Osteoblast (primary cell): ENCODE data around the gene TMC3. TPM values are rescaled to one million over a fixed set of nuclear protein-coding genes. Genes with fewer than 3 reads are reported as not detected.

Experiments used
- DNase-seq: peaks from one replicate; pipeline ENCODE4 v3.0.0; 2011; ENCODE audit warnings: low spot score, mixed read lengths; ENCODE audit not compliant: insufficient read length; ENCODE audit errors: missing footprints
- H2AFZ ChIP-seq: 2 replicates; pipeline ENCODE4 v1.6.0; 2011; ENCODE audit warnings: mild to moderate bottlenecking, low read length
- H3K27ac ChIP-seq: 2 replicates; pipeline ENCODE4 v1.5.1; 2011; ENCODE audit warnings: mild to moderate bottlenecking, low read depth, low read length, moderate library complexity
- H3K27me3 ChIP-seq: 2 replicates; pipeline ENCODE4 v1.6.0; 2012; ENCODE audit warnings: mild to moderate bottlenecking, control low read depth, inconsistent platforms, low read length, moderate library complexity; ENCODE audit not compliant: insufficient read depth
- H3K36me3 ChIP-seq: 2 replicates; pipeline ENCODE4 v1.5.1; 2011; ENCODE audit warnings: mild to moderate bottlenecking, low read length, control low read depth, moderate library complexity; ENCODE audit not compliant: insufficient read depth
- H3K4me1 ChIP-seq: 2 replicates; pipeline ENCODE4 v1.5.1; 2011; ENCODE audit warnings: mild to moderate bottlenecking, low read length, control low read depth, moderate library complexity; ENCODE audit not compliant: insufficient read depth
- H3K4me2 ChIP-seq: 2 replicates; pipeline ENCODE4 v1.6.0; 2011; ENCODE audit warnings: mild to moderate bottlenecking, low read length; ENCODE audit not compliant: insufficient read depth
- H3K4me3 ChIP-seq: fragments of 200-600 bp; sonication (generic); 3 replicates; pipeline ENCODE4 v1.5.1; 2012; ENCODE audit warnings: mild to moderate bottlenecking, low read length, inconsistent platforms; ENCODE audit not compliant: insufficient read depth
- H3K79me2 ChIP-seq: 2 replicates; pipeline ENCODE4 v1.6.0; 2012; ENCODE audit warnings: mild to moderate bottlenecking, low read length, control low read depth, inconsistent platforms; ENCODE audit not compliant: insufficient read depth
- H3K9me3 ChIP-seq: 2 replicates; pipeline ENCODE4 v1.5.1; 2011; ENCODE audit warnings: low read depth, low read length, control low read depth
- H4K20me1 ChIP-seq: 2 replicates; pipeline ENCODE4 v1.6.0; 2012; ENCODE audit warnings: mild to moderate bottlenecking, low read length, control low read depth; ENCODE audit not compliant: insufficient read depth
- CTCF ChIP-seq: IDR thresholded peaks from 2 replicates; pipeline ENCODE4 v1.5.1; 2011; ENCODE audit warnings: mild to moderate bottlenecking, low read depth, low read length, moderate library complexity; ENCODE audit errors: extremely low read depth
- total RNA-seq: library from RNA; depleted of rRNA; stranded (reverse); fragments of >200 nt; gene quantifications from 2 replicates; pipeline ENCODE4 v1.2.3, GENCODE V29; 2012

Gene TMC3
- total RNA-seq, 1 donor, result not detected

GRCh38 chr15:81289910-81290309 lies 84.1 kb downstream of the TMC3 start:
- Histone ChIP-seq H3K27ac (no peak overlapping the region), H3K79me2 (no peaks in the 10 kb centered on the region), H3K4me1 (no peaks in the 10 kb centered on the region), H3K4me2 (no peak overlapping the region), H3K27me3 (no peaks in the 10 kb centered on the region), H3K36me3 (no peaks in the 10 kb centered on the region), H3K4me3 (no peak overlapping the region), H4K20me1 (no peaks in the 10 kb centered on the region), H2AFZ (no peak overlapping the region), H3K9me3 (no peaks in the 10 kb centered on the region)
- DNase-seq, result no peak
- no peak for TF ChIP-seq CTCF

DNA sequence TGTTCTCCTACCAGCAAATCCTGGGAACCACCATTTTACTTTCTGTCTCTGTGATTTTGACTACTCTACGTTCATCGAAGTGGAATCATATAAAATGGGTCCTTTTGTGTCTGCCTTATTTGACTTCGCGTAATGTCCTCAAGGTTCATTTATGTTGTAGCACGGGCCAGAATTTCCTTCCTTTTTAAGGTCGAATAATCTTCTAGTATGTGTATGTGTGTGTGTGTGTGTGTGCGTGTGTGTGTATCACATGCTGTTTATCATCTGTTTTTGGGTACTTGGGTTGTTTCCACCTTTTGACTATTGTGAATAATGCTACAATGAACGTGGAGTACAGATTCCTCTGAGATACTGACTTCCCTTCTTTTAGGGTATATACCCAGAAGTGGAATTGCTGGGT lies 85.4 kb downstream of the TMC3 start:
- H4K20me1 ChIP-seq, result no peaks in the 10 kb centered on the region
- H2AFZ ChIP-seq, result no peak overlapping the region
- H3K4me3 ChIP-seq, result no peak overlapping the region
- no peaks in the 10 kb centered on the region for H3K79me2 ChIP-seq
- H3K9me3 ChIP-seq, result no peaks in the 10 kb centered on the region
- H3K27me3 ChIP-seq, result no peaks in the 10 kb centered on the region
- H3K4me1 ChIP-seq, result no peaks in the 10 kb centered on the region
- no peak overlapping the region for H3K27ac ChIP-seq
- no peak for TF ChIP-seq CTCF
- H3K4me2 ChIP-seq, result no peak overlapping the region
- no peak for DNase-seq
- H3K36me3 ChIP-seq, result no peaks in the 10 kb centered on the region

GRCh38 chr15:81288040-81288439 lies 86.0 kb downstream of the TMC3 start:
- Histone ChIP-seq H3K4me2 (no peak overlapping the region), H3K27ac (no peak overlapping the region)
- no peak for DNase-seq

GRCh38 chr15:81286621-81287121 lies 87.3 kb downstream of the TMC3 start:
- Histone ChIP-seq H3K4me1 (no peaks in the 10 kb centered on the region), H3K27ac (no peak overlapping the region), H3K9me3 (no peaks in the 10 kb centered on the region), H3K4me2 (no peak overlapping the region), H3K36me3 (no peaks in the 10 kb centered on the region), H2AFZ (no peak overlapping the region), H4K20me1 (no peaks in the 10 kb centered on the region), H3K27me3 (no peaks in the 10 kb centered on the region), H3K79me2 (no peaks in the 10 kb centered on the region), H3K4me3 (no peak overlapping the region)
- TF ChIP-seq CTCF, result no peak
- DNase-seq, result no peak

More at GRCh38 chr15:81288040-81288439, 86.0 kb downstream of the TMC3 start:
- no peaks in the 10 kb centered on the region for H3K4me1 ChIP-seq
- H3K9me3 ChIP-seq, result no peaks in the 10 kb centered on the region
- H3K4me3 ChIP-seq, result no peak overlapping the region
- H2AFZ ChIP-seq, result no peak overlapping the region
- no peak for TF ChIP-seq CTCF
- no peaks in the 10 kb centered on the region for H3K27me3 ChIP-seq
- no peaks in the 10 kb centered on the region for H3K79me2 ChIP-seq
- no peaks in the 10 kb centered on the region for H4K20me1 ChIP-seq
- no peaks in the 10 kb centered on the region for H3K36me3 ChIP-seq
